Measurements from ENCODE around the gene CMIP. TPM values are rescaled to one million over a fixed set of nuclear protein-coding genes. Genes with fewer than 3 reads are reported as not detected.

CMIP gene
- polyA plus RNA-seq, 1 of the 3 experiments (the other 2 are of a cell fraction), result 5.4 TPM

- TF ChIP-seq, protein P1, sequence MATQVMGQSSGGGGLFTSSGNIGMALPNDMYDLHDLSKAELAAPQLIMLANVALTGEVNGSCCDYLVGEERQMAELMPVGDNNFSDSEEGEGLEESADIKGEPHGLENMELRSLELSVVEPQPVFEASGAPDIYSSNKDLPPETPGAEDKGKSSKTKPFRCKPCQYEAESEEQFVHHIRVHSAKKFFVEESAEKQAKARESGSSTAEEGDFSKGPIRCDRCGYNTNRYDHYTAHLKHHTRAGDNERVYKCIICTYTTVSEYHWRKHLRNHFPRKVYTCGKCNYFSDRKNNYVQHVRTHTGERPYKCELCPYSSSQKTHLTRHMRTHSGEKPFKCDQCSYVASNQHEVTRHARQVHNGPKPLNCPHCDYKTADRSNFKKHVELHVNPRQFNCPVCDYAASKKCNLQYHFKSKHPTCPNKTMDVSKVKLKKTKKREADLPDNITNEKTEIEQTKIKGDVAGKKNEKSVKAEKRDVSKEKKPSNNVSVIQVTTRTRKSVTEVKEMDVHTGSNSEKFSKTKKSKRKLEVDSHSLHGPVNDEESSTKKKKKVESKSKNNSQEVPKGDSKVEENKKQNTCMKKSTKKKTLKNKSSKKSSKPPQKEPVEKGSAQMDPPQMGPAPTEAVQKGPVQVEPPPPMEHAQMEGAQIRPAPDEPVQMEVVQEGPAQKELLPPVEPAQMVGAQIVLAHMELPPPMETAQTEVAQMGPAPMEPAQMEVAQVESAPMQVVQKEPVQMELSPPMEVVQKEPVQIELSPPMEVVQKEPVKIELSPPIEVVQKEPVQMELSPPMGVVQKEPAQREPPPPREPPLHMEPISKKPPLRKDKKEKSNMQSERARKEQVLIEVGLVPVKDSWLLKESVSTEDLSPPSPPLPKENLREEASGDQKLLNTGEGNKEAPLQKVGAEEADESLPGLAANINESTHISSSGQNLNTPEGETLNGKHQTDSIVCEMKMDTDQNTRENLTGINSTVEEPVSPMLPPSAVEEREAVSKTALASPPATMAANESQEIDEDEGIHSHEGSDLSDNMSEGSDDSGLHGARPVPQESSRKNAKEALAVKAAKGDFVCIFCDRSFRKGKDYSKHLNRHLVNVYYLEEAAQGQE (IDR thresholded peaks at IDR 0.05; ENCODE audit: low read depth, low read length), result no peak
- TF ChIP-seq IRF3 (IDR thresholded peaks at IDR 0.05; ENCODE audit: low read depth, low read length) (no peak), CHD2 (IDR thresholded peaks at IDR 0.05; ENCODE audit: low read length, partially characterized antibody) (no peak), NRF1 (IDR thresholded peaks at IDR 0.05; ENCODE audit: low read depth, low read length) (no peak), RCOR1 (IDR thresholded peaks at IDR 0.05; ENCODE audit: low read length) (no peak)
Measured at GRCh38 chr16:81645266-81645694, 200.7 kb downstream of the CMIP start (continued).

GRCh38 chr16:81645925-81646324 lies 201.3 kb downstream of the CMIP start:
- POLR2A ChIA-PET, result no interaction called here
- peaks cover 3% of the 10 kb centered on the region; the same call in 1 of the 2 replicates for H4K20me1 ChIP-seq (ENCODE audit: insufficient read depth)
- peaks cover 7 to 32% of the 10 kb centered on the region in 2 experiments; a peak in 1 of 4 replicates for H3K4me1 ChIP-seq (ENCODE audit: control insufficient read depth in 1 of 2, insufficient read depth in 2 of 2, low read depth in 1 of 2, low read length in 1 of 2)
- peak overlapping the region; percentile 62 for H3K4me2 ChIP-seq
- H3K9me2 ChIP-seq, result no peaks in the 10 kb centered on the region
- peak overlapping the region; percentile 70 for H3K9ac ChIP-seq
- 92% methylated on average over 4 of the region's 4 CpGs for WGBS (ENCODE audit: low lambda C conversion rate)
- peak overlapping the region in 1 of 2 experiments; percentile 44; a peak in 1 of 4 replicates for H3K4me3 ChIP-seq (ENCODE audit: low read depth in 2 of 2, low read length in 1 of 2)
- peak overlapping the region; percentile 54 to 86 for H3K27ac ChIP-seq (ENCODE audit: low read depth in 2 of 2, low read length in 1 of 2)
- CTCF ChIA-PET, result interaction anchor here (1.1 kb wide), 1 partner anchor 51 kb away, joined by 3 read pairs; no protein-coding TSS in a partner anchor
- no peaks in the 10 kb centered on the region for H3K36me3 ChIP-seq (replicated peaks in 1 of 2; ENCODE audit: control insufficient read depth in 1 of 2, insufficient read depth in 2 of 2, low read length in 1 of 2)
- H3F3A ChIP-seq (replicated peaks; ENCODE audit: insufficient read depth), result peaks cover 5% of the 10 kb centered on the region
- TF ChIP-seq IRF3 (IDR thresholded peaks at IDR 0.05; ENCODE audit: low read depth, low read length) (no peak), EZH2phosphoT487 (IDR thresholded peaks at IDR 0.05; ENCODE audit: borderline replicate concordance, low read depth) (no peak), TCF12 (IDR thresholded peaks at IDR 0.05) (no peak), POLR2AphosphoS5 (IDR thresholded peaks at IDR 0.05; ENCODE audit: low read depth, low read length) (no peak), JUND (IDR thresholded peaks at IDR 0.05) (no peak), FOXJ3 (CRISPR knock-in tag; IDR thresholded peaks at IDR 0.05) (no peak), TAF1 (IDR thresholded peaks at IDR 0.05; ENCODE audit: borderline replicate concordance, low read depth, low read length) (no peak), CHD2 (IDR thresholded peaks at IDR 0.05; ENCODE audit: low read length, partially characterized antibody) (no peak), GABPA (IDR thresholded peaks at IDR 0.05; ENCODE audit: low read depth) (no peak), RAD21 (IDR thresholded peaks at IDR 0.05; ENCODE audit: low read length) (no peak), MEF2A (IDR thresholded peaks at IDR 0.05; ENCODE audit: borderline replicate concordance, low read depth) (no peak)
- TF ChIP-seq, protein P1 (IDR thresholded peaks at IDR 0.05; ENCODE audit: low read depth, low read length), result no peak
- TF ChIP-seq, protein P2, sequence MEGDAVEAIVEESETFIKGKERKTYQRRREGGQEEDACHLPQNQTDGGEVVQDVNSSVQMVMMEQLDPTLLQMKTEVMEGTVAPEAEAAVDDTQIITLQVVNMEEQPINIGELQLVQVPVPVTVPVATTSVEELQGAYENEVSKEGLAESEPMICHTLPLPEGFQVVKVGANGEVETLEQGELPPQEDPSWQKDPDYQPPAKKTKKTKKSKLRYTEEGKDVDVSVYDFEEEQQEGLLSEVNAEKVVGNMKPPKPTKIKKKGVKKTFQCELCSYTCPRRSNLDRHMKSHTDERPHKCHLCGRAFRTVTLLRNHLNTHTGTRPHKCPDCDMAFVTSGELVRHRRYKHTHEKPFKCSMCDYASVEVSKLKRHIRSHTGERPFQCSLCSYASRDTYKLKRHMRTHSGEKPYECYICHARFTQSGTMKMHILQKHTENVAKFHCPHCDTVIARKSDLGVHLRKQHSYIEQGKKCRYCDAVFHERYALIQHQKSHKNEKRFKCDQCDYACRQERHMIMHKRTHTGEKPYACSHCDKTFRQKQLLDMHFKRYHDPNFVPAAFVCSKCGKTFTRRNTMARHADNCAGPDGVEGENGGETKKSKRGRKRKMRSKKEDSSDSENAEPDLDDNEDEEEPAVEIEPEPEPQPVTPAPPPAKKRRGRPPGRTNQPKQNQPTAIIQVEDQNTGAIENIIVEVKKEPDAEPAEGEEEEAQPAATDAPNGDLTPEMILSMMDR (IDR thresholded peaks at IDR 0.05), result no peak
- H3K9me3 ChIP-seq, result no peaks in the 10 kb centered on the region
- peaks cover 6% of the 10 kb centered on the region; the same call in 1 of the 2 replicates for H3K79me2 ChIP-seq (ENCODE audit: insufficient read depth)
- H3K27me3 ChIP-seq (ENCODE audit: insufficient read depth), result no peaks in the 10 kb centered on the region
- no peak overlapping the region for H2AFZ ChIP-seq (ENCODE audit: low read depth)
- no peak for DNase-seq

Data from SK-N-SH (cell line).